Measurements from ENCODE around the gene STRBP.
A peak's percentile ranks its signal among the peaks of the same experiment; 100 is the strongest.

The STRBP gene

GRCh38 chr9:123220127-123220526 is 48.3 kb downstream of the STRBP start:
- CTCF ChIA-PET, result no interaction called here
- POLR2A ChIA-PET (ENCODE audit: low non-redundant PET), result no interaction called here

GRCh38 chr9:123218831-123219230 is 49.6 kb downstream of the STRBP start:
- POLR2A ChIA-PET (ENCODE audit: low non-redundant PET), result no interaction called here
- no peak for DNase-seq (ENCODE audit: low spot score)
- H3K27ac ChIP-seq, result no peak overlapping the region
- TF ChIP-seq, protein P1, sequence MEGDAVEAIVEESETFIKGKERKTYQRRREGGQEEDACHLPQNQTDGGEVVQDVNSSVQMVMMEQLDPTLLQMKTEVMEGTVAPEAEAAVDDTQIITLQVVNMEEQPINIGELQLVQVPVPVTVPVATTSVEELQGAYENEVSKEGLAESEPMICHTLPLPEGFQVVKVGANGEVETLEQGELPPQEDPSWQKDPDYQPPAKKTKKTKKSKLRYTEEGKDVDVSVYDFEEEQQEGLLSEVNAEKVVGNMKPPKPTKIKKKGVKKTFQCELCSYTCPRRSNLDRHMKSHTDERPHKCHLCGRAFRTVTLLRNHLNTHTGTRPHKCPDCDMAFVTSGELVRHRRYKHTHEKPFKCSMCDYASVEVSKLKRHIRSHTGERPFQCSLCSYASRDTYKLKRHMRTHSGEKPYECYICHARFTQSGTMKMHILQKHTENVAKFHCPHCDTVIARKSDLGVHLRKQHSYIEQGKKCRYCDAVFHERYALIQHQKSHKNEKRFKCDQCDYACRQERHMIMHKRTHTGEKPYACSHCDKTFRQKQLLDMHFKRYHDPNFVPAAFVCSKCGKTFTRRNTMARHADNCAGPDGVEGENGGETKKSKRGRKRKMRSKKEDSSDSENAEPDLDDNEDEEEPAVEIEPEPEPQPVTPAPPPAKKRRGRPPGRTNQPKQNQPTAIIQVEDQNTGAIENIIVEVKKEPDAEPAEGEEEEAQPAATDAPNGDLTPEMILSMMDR (conservative IDR thresholded peaks at IDR 0.05; ENCODE audit: low read depth), result no peak
- CTCF ChIA-PET, result interaction anchor here (0.5 to 0.7 kb wide), 3 partner anchors 13 to 89 kb away, joined by 3 read pairs; no protein-coding TSS in a partner anchor

More at GRCh38 chr9:123220127-123220526, 48.3 kb downstream of the STRBP start:
- TF ChIP-seq, protein P1 (conservative IDR thresholded peaks at IDR 0.05; ENCODE audit: low read depth), result no peak
- no peak for DNase-seq (ENCODE audit: low spot score)
- no peak overlapping the region for H3K27ac ChIP-seq

DNA sequence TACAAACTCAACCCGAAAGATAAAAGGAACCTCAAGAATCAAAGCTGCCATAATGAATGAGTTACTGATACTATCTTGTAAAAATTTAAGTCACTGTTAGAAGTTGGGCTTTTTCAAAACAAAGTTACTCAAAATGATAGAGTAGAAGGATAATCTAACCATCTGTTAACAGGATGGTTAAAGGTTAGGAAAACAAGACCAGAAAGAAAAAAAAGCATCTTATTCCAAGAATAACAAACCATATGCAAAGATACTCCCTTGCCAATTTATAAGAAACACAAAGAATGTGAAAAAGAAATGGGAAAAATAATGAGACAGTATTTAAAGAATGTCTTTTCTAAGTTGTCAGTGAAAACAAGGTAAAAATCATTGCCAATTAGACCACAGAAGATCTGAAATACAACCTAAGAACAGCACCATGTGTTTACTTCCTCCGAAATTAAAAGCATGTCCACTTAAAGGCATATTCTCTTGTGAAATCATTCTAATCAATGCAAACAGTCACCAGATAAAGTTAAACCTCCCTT is 51.2 kb downstream of the STRBP start:
- TF ChIP-seq, protein P1 (conservative IDR thresholded peaks at IDR 0.05; ENCODE audit: low read depth), result no peak
- ChIA-PET CTCF (interaction anchor here (0.6 to 0.7 kb wide), 2 partner anchors 13 to 22 kb away, joined by 3 read pairs; no protein-coding TSS in a partner anchor), POLR2A (ENCODE audit: low non-redundant PET) (no interaction called here)
- DNase-seq (ENCODE audit: low spot score), result no peak
- H3K27ac ChIP-seq, result no peak overlapping the region

GRCh38 chr9:123216251-123216797 is 52.1 kb downstream of the STRBP start:
- H3K27ac ChIP-seq, result no peak overlapping the region
- peak; percentile 27 for DNase-seq (ENCODE audit: low spot score)
- CTCF ChIA-PET, result interaction anchor here (0.7 to 1.0 kb wide), 2 partner anchors 9 to 1081 kb away, joined by 3 read pairs; no protein-coding TSS in a partner anchor
- TF ChIP-seq, protein P1 (conservative IDR thresholded peaks at IDR 0.05; ENCODE audit: low read depth), result no peak
- POLR2A ChIA-PET (ENCODE audit: low non-redundant PET), result no interaction called here

GRCh38 chr9:123211081-123211480 is 57.3 kb downstream of the STRBP start:
- CTCF ChIA-PET, result interaction anchor here (0.6 kb wide), 1 partner anchor 643 kb away, joined by 6 read pairs; no protein-coding TSS in a partner anchor
- POLR2A ChIA-PET (ENCODE audit: low non-redundant PET), result no interaction called here
- TF ChIP-seq, protein P1 (conservative IDR thresholded peaks at IDR 0.05; ENCODE audit: low read depth), result no peak
- H3K27ac ChIP-seq, result no peak overlapping the region
- no peak for DNase-seq (ENCODE audit: low spot score)

- POLR2A ChIA-PET (ENCODE audit: low non-redundant PET), result interaction anchor here (0.7 kb wide), 1 partner anchor 27 kb away, joined by 3 read pairs; no protein-coding TSS in a partner anchor
Observed at GRCh38 chr9:123208626-123209174, 59.7 kb downstream of the STRBP start.

More at GRCh38 chr9:123208626-123209174, 59.7 kb downstream of the STRBP start:
- DNase-seq (ENCODE audit: low spot score), result no peak
- H3K27ac ChIP-seq, result no peak overlapping the region
- TF ChIP-seq, protein P1 (conservative IDR thresholded peaks at IDR 0.05; ENCODE audit: low read depth), result no peak
- CTCF ChIA-PET, result no interaction called here

Data from RWPE1 (cell line).